Measurements from ENCODE around the gene WNT11.

GRCh38 chr11:76158394-76159302 is 47.7 kb downstream of the WNT11 start:
- TF ChIP-seq CTCF (IDR thresholded peaks at IDR 0.05) (no peak), EZH2phosphoT487 (IDR thresholded peaks at IDR 0.05) (no peak)
